Tibial nerve (tissue), 3 donors: ENCODE measurements around the gene TSHZ1.

ENCODE experiments used
- POLR2A ChIP-seq, 2 donors: fragments of 450-650 bp; IDR thresholded peaks; one replicate each; pipeline ENCODE4 v1.6.1; 2017; ENCODE audit warnings: antibody characterized with exemption in 2 of 2, mild to moderate bottlenecking in 2 of 2, moderate library complexity in 2 of 2
- TF ChIP-seq, protein P1 (sequence below), 5 experiments: fragments of 200-600 bp in 3 of 5; fragments of 450-650 bp in 2 of 5; sonication (generic) in 3 of 5; IDR thresholded peaks; one replicate each; pipeline ENCODE4 v1.5.1; 2016 to 2019; ENCODE audit warnings: antibody characterized with exemption in 5 of 5, mild to moderate bottlenecking in 3 of 5, moderate library complexity in 2 of 5

GRCh38 chr18:75291460-75291859 is 80.9 kb downstream of the TSHZ1 start:
- TF ChIP-seq, protein P1, sequence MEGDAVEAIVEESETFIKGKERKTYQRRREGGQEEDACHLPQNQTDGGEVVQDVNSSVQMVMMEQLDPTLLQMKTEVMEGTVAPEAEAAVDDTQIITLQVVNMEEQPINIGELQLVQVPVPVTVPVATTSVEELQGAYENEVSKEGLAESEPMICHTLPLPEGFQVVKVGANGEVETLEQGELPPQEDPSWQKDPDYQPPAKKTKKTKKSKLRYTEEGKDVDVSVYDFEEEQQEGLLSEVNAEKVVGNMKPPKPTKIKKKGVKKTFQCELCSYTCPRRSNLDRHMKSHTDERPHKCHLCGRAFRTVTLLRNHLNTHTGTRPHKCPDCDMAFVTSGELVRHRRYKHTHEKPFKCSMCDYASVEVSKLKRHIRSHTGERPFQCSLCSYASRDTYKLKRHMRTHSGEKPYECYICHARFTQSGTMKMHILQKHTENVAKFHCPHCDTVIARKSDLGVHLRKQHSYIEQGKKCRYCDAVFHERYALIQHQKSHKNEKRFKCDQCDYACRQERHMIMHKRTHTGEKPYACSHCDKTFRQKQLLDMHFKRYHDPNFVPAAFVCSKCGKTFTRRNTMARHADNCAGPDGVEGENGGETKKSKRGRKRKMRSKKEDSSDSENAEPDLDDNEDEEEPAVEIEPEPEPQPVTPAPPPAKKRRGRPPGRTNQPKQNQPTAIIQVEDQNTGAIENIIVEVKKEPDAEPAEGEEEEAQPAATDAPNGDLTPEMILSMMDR (IDR thresholded peaks at IDR 0.05), result no peak
- TF ChIP-seq POLR2A (IDR thresholded peaks at IDR 0.05), result no peak
